Caco-2 (cell line): Measurements from ENCODE around the gene LMO7. TPM values are rescaled to one million over a fixed set of nuclear protein-coding genes. Genes with fewer than 3 reads are reported as not detected.
A peak's percentile ranks its signal among the peaks of the same experiment; 100 is the strongest.

ENCODE experiments used
- BruUV-seq: library from RNA; stranded (reverse); fragments of 400-500 nt; replicated peaks from 2 replicates; lab custom pipeline; 2021; lab: Mats Ljungman, UMichigan
- CTCF ChIA-PET: fragments of 300-600 bp; sonication (Branson Sonifier 250); formaldehyde crosslinking; loops from one replicate; lab custom pipeline; 2022; ENCODE audit warnings: antibody characterized with exemption; lab: Charles Lee
- POLR2A ChIA-PET: fragments of 300-600 bp; sonication (Branson Sonifier 250); formaldehyde crosslinking; loops from one replicate; lab custom pipeline; 2022; ENCODE audit warnings: antibody characterized with exemption; lab: Charles Lee
- DNase-seq, 2 experiments: peaks; one replicate each; pipeline versions ENCODE4 v3.0.0 to v3.0.0-alpha.2; 2020 to 2022
- H3K27me3 ChIP-seq: replicated peaks from 2 replicates; pipeline ENCODE4 v1.6.0; 2011; ENCODE audit warnings: low read length; ENCODE audit not compliant: control insufficient read depth, insufficient read depth
- H3K36me3 ChIP-seq: 2 replicates; pipeline ENCODE4 v1.5.1; 2011; ENCODE audit warnings: low read length; ENCODE audit not compliant: control insufficient read depth, insufficient read depth
- H3K4me1 ChIP-seq: fragments of 250-450 bp; sonication (Bioruptor Pico); 2 replicates; pipeline ENCODE4 v1.5.1; 2020; ENCODE audit warnings: mild to moderate bottlenecking
- H3K4me3 ChIP-seq: 2 replicates; pipeline ENCODE4 v1.5.1; 2011; ENCODE audit warnings: low read depth, mild to moderate bottlenecking, control low read depth, low read length
- H3K9me3 ChIP-seq: fragments of 250-450 bp; sonication (Bioruptor Pico); 2 replicates; pipeline ENCODE4 v1.5.1; 2020; ENCODE audit warnings: mild to moderate bottlenecking, moderate library complexity
- H3K27ac Mint-ChIP-seq: one replicate; pipeline ENCODE4 v1.8.0; 2022; ENCODE audit warnings: mixed read lengths; ENCODE audit not compliant: unreplicated experiment
- H3K27me3 Mint-ChIP-seq: one replicate; pipeline ENCODE4 v1.8.0; 2022; ENCODE audit warnings: mixed read lengths; ENCODE audit not compliant: insufficient read depth, unreplicated experiment
- H3K36me3 Mint-ChIP-seq: one replicate; pipeline ENCODE4 v1.8.0; 2022; ENCODE audit warnings: mild to moderate bottlenecking, mixed read lengths; ENCODE audit not compliant: insufficient read depth, unreplicated experiment
- H3K4me1 Mint-ChIP-seq: one replicate; pipeline ENCODE4 v1.8.0; 2022; ENCODE audit warnings: low read depth, mixed read lengths; ENCODE audit not compliant: unreplicated experiment
- H3K4me3 Mint-ChIP-seq: one replicate; pipeline ENCODE4 v1.8.0; 2022; ENCODE audit warnings: mild to moderate bottlenecking, moderate library complexity, mixed read lengths; ENCODE audit not compliant: unreplicated experiment
- H3K9me3 Mint-ChIP-seq: one replicate; pipeline ENCODE4 v1.8.0; 2022; ENCODE audit warnings: mixed read lengths; ENCODE audit not compliant: unreplicated experiment
- intact Hi-C: fragments of 100-400 bp; cut with micrococcal nuclease; formaldehyde crosslinking; loops from one replicate; pipeline ENCODE4 v1.10.0; 2022; ENCODE audit not compliant: unreplicated experiment
- total RNA-seq: library from RNA; stranded (reverse); gene quantifications from 2 replicates; pipeline ENCODE4 v1.2.3, GENCODE V29; 2022
- TF ChIP-seq, protein P1 (sequence below), 2 experiments: fragments of 200-600 bp in 1 of 2; IDR thresholded peaks; 1 replicate in 1 of 2; 2 replicates in 1 of 2; pipeline versions ENCODE4 v1.5.1 to v1.8.0; 2011 to 2022; ENCODE audit warnings: antibody characterized with exemption in 1 of 2, control low read depth in 1 of 2, inconsistent platforms in 1 of 2, low read depth in 1 of 2, low read length in 1 of 2, mild to moderate bottlenecking in 1 of 2, moderate library complexity in 1 of 2; ENCODE audit not compliant: insufficient read depth in 1 of 2, severe bottlenecking in 1 of 2, unreplicated experiment in 1 of 2

Gene LMO7
- total RNA-seq, 1 experiment from 2014 or later, result 209 TPM

DNA sequence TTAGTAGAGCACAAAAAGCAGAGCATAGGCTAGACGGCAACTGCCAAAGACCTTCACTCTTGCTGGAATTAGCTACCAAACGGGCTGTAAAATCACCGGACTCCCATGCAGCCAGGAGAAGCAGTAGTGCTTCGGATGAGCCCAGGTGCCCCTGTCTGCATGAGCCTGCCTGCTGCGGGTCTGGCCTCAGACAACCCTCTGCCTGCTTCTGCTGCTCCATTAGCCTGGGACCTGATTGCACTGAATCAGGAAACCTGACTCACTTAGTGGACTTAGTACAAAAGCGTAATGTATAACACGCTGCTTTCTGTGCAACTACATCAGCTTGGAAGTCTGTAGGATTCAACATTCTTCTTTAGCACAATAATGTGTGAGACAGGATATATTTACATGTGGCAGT, 170.0 kb downstream of the LMO7 start:
- BruUV-seq, result no TSS peak
- Mint-ChIP-seq H3K27ac (peak overlapping the region; percentile 33), H3K36me3 (peaks cover 82% of the 10 kb centered on the region), H3K9me3 (no peaks in the 10 kb centered on the region), H3K27me3 (no peaks in the 10 kb centered on the region), H3K4me1 (peaks cover 34% of the 10 kb centered on the region), H3K4me3 (no peak overlapping the region)
- Histone ChIP-seq H3K27me3 (no peaks in the 10 kb centered on the region), H3K9me3 (no peaks in the 10 kb centered on the region), H3K4me1 (no peaks in the 10 kb centered on the region), H3K36me3 (peaks cover 4% of the 10 kb centered on the region; the same call in 1 of the 2 replicates), H3K4me3 (no peak overlapping the region)
- no peak for DNase-seq
- intact Hi-C loops, result no loop called here
- POLR2A ChIA-PET, result no interaction called here
- TF ChIP-seq, protein P1, sequence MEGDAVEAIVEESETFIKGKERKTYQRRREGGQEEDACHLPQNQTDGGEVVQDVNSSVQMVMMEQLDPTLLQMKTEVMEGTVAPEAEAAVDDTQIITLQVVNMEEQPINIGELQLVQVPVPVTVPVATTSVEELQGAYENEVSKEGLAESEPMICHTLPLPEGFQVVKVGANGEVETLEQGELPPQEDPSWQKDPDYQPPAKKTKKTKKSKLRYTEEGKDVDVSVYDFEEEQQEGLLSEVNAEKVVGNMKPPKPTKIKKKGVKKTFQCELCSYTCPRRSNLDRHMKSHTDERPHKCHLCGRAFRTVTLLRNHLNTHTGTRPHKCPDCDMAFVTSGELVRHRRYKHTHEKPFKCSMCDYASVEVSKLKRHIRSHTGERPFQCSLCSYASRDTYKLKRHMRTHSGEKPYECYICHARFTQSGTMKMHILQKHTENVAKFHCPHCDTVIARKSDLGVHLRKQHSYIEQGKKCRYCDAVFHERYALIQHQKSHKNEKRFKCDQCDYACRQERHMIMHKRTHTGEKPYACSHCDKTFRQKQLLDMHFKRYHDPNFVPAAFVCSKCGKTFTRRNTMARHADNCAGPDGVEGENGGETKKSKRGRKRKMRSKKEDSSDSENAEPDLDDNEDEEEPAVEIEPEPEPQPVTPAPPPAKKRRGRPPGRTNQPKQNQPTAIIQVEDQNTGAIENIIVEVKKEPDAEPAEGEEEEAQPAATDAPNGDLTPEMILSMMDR (IDR thresholded peaks at IDR 0.05; ENCODE audit: insufficient read depth in 1 of 2, low read depth in 1 of 2, low read length in 1 of 2, severe bottlenecking in 1 of 2, unreplicated experiment in 1 of 2), result no peak
- CTCF ChIA-PET, result no interaction called here

DNA sequence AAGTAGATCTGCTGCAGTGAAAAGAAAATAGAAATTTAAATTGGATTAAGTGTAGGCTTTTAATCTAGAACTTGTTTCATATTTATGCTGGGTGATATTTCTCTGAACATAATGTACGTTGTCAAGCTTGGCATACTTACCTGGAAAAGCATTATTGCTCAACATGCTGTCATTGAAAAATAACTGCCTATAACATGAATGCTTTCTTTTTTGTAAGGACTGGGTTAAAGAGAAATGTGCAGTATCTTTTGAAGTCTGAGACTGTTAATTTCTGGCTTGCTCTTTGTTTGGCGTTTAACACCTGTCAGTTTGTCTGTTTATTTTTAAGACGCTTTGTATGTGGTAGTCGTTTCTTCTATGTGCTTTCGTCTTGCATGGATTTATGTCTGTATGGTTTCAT, 175.2 kb downstream of the LMO7 start:
- Mint-ChIP-seq H3K9me3 (no peaks in the 10 kb centered on the region), H3K27me3 (no peaks in the 10 kb centered on the region), H3K27ac (no peak overlapping the region), H3K36me3 (peaks cover 39% of the 10 kb centered on the region), H3K4me1 (peaks cover 13% of the 10 kb centered on the region), H3K4me3 (no peak overlapping the region)
- DNase-seq, result no peak
- BruUV-seq, result no TSS peak
- POLR2A ChIA-PET, result interaction anchor here (0.5 kb wide), 1 partner anchor 45 kb away, joined by 8 read pairs; no protein-coding TSS in a partner anchor
- intact Hi-C loops, result no loop called here
- H3K4me1 ChIP-seq, result peaks cover 16% of the 10 kb centered on the region
- CTCF ChIA-PET, result no interaction called here
- TF ChIP-seq, protein P1 (IDR thresholded peaks at IDR 0.05; ENCODE audit: insufficient read depth in 1 of 2, low read depth in 1 of 2, low read length in 1 of 2, severe bottlenecking in 1 of 2, unreplicated experiment in 1 of 2), result no peak
- no peaks in the 10 kb centered on the region for H3K27me3 ChIP-seq
- peaks cover 2% of the 10 kb centered on the region; the same call in 1 of the 2 replicates for H3K36me3 ChIP-seq
- no peak overlapping the region for H3K4me3 ChIP-seq
- H3K9me3 ChIP-seq, result no peaks in the 10 kb centered on the region

DNA sequence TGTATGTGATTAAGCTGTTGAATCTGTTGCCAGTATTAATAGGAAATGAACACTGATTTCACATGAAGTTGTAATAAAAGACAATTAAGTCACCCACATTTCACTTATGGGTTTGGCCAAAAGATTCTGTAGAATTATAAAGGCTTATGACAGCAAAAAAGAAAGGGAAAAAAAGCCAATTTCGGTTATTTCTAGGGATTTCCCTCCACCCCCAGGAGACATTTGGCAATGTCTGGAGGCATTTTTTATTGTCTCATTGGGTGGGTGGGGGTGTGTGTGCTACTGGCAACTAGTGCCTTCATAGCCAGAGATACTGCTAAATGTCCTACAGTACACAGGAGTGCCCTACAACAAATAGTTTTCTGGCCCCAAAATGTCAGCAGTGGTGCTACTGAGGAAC, 175.7 kb downstream of the LMO7 start:
- H3K4me1 Mint-ChIP-seq, result peaks cover 10% of the 10 kb centered on the region
- no peak overlapping the region for H3K4me3 Mint-ChIP-seq
- TF ChIP-seq, protein P1 (IDR thresholded peaks at IDR 0.05; ENCODE audit: insufficient read depth in 1 of 2, low read depth in 1 of 2, low read length in 1 of 2, severe bottlenecking in 1 of 2, unreplicated experiment in 1 of 2), result no peak
- no peak overlapping the region for H3K4me3 ChIP-seq
- peaks cover 34% of the 10 kb centered on the region for H3K36me3 Mint-ChIP-seq
- peaks cover 2% of the 10 kb centered on the region; the same call in 1 of the 2 replicates for H3K36me3 ChIP-seq
- no peaks in the 10 kb centered on the region for H3K9me3 Mint-ChIP-seq
- CTCF ChIA-PET, result no interaction called here
- no peak overlapping the region for H3K27ac Mint-ChIP-seq
- no peaks in the 10 kb centered on the region for H3K9me3 ChIP-seq
- POLR2A ChIA-PET, result no interaction called here
- H3K4me1 ChIP-seq, result peaks cover 16% of the 10 kb centered on the region
- DNase-seq, result no peak
- intact Hi-C loops, result no loop called here
- no peaks in the 10 kb centered on the region for H3K27me3 ChIP-seq
- no TSS peak for BruUV-seq
- no peaks in the 10 kb centered on the region for H3K27me3 Mint-ChIP-seq
